GM12891 (cell line): ENCODE results near the gene ITGB2.

Experiments
- PAX5 ChIP-seq: IDR thresholded peaks from 2 replicates; pipeline ENCODE4 v1.6.1; 2011; ENCODE audit warnings: low read length, moderate library complexity, mild to moderate bottlenecking; ENCODE audit not compliant: insufficient read depth, severe bottlenecking
- POLR2A ChIP-seq: IDR thresholded peaks from 2 replicates; pipeline ENCODE4 v1.6.1; 2011; ENCODE audit warnings: low read depth, low read length, control low read depth
- POLR2AphosphoS5 ChIP-seq: IDR thresholded peaks from 2 replicates; pipeline ENCODE4 v1.6.1; 2011; ENCODE audit warnings: low read depth, low read length, control low read depth
- SPI1 ChIP-seq: IDR thresholded peaks from 2 replicates; pipeline ENCODE4 v1.6.1; 2011; ENCODE audit warnings: low read depth, low read length, control low read depth
- TAF1 ChIP-seq: IDR thresholded peaks from 2 replicates; pipeline ENCODE4 v1.6.1; 2011; ENCODE audit warnings: low read depth, low read length, control low read depth

DNA sequence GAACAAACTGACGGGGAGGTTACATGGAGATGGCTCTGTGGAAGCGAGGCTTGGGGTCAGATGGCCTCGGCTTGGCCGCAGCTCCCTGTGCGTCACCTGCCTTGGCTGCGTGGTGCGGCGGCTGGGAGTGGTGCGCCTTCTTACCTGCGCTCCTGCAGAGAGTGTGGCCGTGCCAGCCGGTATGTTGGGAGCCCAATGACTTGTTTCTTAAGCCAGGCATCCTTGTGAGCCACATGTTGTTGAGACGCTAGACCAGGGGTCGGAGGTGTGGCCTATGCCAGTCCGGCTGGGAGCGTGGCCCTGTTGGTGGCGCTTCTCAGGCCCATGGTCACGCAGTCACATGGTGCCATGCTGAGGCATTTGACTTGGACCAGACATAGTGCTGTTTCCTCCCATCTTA, 29.7 kb upstream of the ITGB2 start:
- no peak for TF ChIP-seq TAF1
- no peak for TF ChIP-seq SPI1
- no peak for TF ChIP-seq POLR2AphosphoS5
- TF ChIP-seq POLR2A: no peak
- no peak for TF ChIP-seq PAX5
